Measurements from ENCODE around the gene TSEN15. TPM values are rescaled to one million over a fixed set of nuclear protein-coding genes. Genes with fewer than 3 reads are reported as not detected.

Gene TSEN15
- total RNA-seq, 1 experiment from 2014 or later = 38.5 TPM

- Histone ChIP-seq H3K4me3 (ENCODE audit: insufficient read depth, low read depth, low read length) (no peak overlapping the region), H3K36me3 (replicated peaks; ENCODE audit: control insufficient read depth, insufficient read depth, low read length) (no peaks in the 10 kb centered on the region), H3K27me3 (ENCODE audit: control insufficient read depth, insufficient read depth, low read length) (peaks cover 6% of the 10 kb centered on the region)
- no peak for DNase-seq
These were observed 28.9 kb upstream of the TSEN15 start for GRCh38 chr1:184022668-184023067.

GRCh38 chr1:184023171-184023570, 28.4 kb upstream of the TSEN15 start:
- no peaks in the 10 kb centered on the region for H3K36me3 ChIP-seq (replicated peaks; ENCODE audit: control insufficient read depth, insufficient read depth, low read length)
- DNase-seq = no peak
- peaks cover 6% of the 10 kb centered on the region for H3K27me3 ChIP-seq (ENCODE audit: control insufficient read depth, insufficient read depth, low read length)
- no peak overlapping the region for H3K4me3 ChIP-seq (ENCODE audit: insufficient read depth, low read depth, low read length)

DNA sequence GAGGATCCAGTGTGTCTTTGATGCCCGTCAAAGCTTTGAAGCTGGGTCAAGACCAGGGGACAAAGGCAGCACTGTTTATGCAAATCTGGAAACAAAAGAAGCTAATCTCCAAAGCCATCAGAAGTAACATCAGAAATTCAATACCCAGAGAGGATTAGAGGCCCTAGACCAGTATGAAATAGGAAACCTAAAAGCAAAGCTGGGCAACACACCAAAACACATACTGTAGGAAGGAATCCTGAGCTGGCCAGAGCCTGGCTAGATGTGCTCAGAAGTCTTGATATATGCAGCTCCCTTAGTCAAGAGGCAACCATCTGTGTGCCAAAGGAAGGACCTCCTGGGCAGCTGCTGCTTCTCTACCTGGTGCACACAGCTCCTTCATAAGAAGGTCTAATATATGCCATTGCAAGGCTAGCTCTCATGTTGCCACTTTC, 26.3 kb upstream of the TSEN15 start:
- Histone ChIP-seq H3K4me3 (ENCODE audit: insufficient read depth, low read depth, low read length) (no peak overlapping the region), H3K27me3 (ENCODE audit: control insufficient read depth, insufficient read depth, low read length) (peaks cover 6% of the 10 kb centered on the region), H3K36me3 (replicated peaks; ENCODE audit: control insufficient read depth, insufficient read depth, low read length) (no peaks in the 10 kb centered on the region)
- DNase-seq = peak; percentile 9

DNA sequence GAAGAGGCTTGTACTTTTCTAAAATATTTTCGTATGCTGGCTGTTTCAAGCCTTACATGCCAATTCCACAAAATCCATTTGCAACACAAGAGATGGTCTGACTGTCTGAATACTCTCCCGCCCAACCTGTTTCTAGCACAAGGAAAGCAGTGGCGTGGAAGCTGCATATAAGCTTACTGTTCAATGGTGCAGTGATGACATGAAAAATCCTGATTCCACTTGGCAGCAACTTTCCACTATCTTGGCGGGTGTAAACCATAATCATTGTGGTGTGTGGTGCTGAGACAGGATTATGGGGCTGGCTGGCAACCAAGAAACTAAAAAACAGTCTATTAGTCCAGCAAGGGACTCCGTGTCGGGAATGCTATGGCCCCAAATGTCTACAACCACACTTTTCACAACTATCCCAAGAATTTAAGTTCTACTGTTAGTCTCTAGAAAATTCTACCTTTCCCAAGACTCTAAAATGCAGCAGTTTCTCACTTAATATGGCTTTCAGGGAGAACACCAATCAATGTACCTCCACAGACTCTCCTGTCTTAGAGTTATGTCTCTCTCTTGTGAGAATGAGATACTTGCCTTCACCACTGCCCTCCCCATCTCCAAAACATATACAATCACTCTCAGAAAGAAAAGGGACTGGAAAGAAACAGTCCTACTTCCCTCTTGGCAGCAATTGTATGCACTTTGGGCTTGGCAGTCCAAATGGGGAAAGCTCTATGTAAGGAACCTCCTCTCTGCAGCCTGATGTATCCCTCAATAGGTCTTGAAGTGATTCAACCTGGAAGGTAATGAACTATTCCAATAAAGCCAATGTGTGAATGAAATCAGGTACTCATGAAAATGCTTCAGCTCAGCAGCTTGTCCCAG, 23.5 kb upstream of the TSEN15 start:
- Histone ChIP-seq H3K27me3 (ENCODE audit: control insufficient read depth, insufficient read depth, low read length) (peaks cover 6% of the 10 kb centered on the region), H3K4me3 (ENCODE audit: insufficient read depth, low read depth, low read length) (no peak overlapping the region), H3K36me3 (replicated peaks; ENCODE audit: control insufficient read depth, insufficient read depth, low read length) (no peaks in the 10 kb centered on the region)
- no peak for DNase-seq

DNA sequence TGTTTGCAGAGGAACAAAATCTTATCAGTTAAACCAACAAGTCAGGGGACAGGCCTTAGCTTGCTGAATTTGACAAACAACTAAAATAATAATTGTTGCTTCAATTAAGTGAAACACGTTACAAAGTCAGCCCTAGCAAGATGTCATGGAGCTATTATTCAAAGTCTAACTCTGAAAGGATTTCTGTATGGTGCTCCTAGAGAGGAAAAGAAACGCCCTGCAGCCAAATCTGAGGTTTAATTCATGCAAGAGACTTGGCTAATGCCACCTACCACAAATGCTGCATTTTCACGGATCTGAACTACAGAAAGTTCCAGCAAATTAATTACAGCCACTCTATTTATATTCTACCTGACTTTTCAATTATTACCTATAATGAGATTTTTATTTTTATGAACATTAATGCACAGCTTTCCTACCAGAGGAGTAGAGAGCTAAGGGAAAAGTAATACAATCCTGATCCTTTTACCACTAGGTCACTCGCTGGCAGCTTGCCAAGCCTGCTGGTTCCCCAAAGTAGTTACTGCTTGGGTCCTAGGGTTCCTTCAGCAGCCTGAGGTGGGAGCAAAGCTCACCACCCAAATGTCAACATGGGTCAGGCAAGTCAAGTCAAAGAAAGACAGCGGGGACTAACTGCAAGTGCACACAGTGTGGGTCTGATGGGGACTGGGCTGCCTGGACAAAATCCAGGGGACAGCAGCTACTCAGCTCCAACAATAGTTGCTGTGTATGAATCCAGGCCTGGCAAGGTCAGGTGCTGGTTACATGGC, 22.5 kb upstream of the TSEN15 start:
- H3K36me3 ChIP-seq (replicated peaks; ENCODE audit: control insufficient read depth, insufficient read depth, low read length) = no peaks in the 10 kb centered on the region
- peaks cover 11% of the 10 kb centered on the region for H3K27me3 ChIP-seq (ENCODE audit: control insufficient read depth, insufficient read depth, low read length)
- H3K4me3 ChIP-seq (ENCODE audit: insufficient read depth, low read depth, low read length) = no peak overlapping the region
- no peak for DNase-seq

GRCh38 chr1:184030433-184031091, 21.0 kb upstream of the TSEN15 start:
- Histone ChIP-seq H3K36me3 (replicated peaks; ENCODE audit: control insufficient read depth, insufficient read depth, low read length) (no peaks in the 10 kb centered on the region), H3K27me3 (ENCODE audit: control insufficient read depth, insufficient read depth, low read length) (peaks cover 20% of the 10 kb centered on the region), H3K4me3 (ENCODE audit: insufficient read depth, low read depth, low read length) (no peak overlapping the region)
- no peak for DNase-seq

GRCh38 chr1:184031092-184031408, 20.5 kb upstream of the TSEN15 start:
- H3K27me3 ChIP-seq (ENCODE audit: control insufficient read depth, insufficient read depth, low read length) = peaks cover 24% of the 10 kb centered on the region
- no peak overlapping the region for H3K4me3 ChIP-seq (ENCODE audit: insufficient read depth, low read depth, low read length)
- no peak for DNase-seq
- no peaks in the 10 kb centered on the region for H3K36me3 ChIP-seq (replicated peaks; ENCODE audit: control insufficient read depth, insufficient read depth, low read length)

DNA sequence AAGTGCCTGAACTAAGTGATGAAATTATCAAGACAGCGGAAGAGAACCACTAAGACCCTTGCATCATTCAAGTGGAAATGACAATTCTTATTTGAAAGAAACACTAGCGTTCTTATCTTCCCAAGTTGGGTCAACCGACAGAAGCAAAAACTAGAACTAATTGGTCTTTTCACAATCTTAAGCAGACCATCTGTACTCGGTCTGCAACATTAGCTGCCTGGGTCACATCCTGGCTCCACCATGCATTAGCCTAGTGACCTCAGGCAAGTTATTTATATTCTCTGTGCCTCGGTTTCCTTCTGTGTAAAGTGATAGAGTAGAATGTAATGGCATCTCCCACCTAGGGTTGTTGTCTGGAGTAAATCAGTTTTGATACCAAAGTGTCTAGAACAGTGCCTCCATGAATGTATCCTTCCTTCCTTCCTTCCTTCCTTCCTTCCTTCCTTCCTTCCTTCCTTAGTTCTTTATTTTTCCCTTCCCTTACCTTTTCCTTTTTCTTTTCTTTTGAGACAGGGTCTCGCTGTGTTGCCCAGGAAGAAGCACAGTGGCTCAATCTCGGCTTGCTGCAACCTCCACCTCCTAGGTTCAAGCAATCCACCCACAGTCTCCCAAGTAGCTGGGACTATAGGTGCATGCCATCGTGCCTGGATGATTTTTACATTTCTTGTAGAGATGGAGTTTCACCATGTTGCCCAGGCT, 20.0 kb upstream of the TSEN15 start:
- Histone ChIP-seq H3K36me3 (replicated peaks; ENCODE audit: control insufficient read depth, insufficient read depth, low read length) (no peaks in the 10 kb centered on the region), H3K27me3 (ENCODE audit: control insufficient read depth, insufficient read depth, low read length) (peaks cover 27% of the 10 kb centered on the region), H3K4me3 (ENCODE audit: insufficient read depth, low read depth, low read length) (no peak overlapping the region)
- no peak for DNase-seq

DNA sequence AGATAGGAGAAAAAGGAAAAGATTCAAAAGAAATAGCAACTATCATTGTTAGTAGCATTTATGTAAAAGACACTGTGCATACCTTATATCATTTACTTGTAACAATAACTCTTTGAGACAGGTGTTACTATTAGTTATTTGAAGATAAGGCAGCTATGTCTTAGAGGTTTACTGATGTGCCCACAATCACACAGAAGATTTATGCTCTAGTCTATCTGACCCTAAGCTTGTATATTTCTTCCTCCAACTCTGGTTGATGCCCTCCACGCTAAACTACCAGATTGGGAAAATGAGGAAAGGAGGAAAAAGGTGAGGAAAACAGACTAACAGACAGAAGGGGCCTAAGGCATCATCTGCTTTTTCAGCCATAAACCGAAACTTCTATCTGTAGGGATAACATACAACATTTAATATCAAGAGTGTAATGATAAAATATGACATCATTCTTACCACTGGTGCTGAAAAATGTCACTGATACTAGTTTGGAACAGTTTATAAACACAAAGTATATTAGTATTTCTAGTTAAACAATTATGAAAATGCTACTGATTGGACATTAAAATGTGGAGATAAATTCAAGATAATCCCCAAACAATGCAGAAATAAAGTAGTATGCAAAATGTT, 19.1 kb upstream of the TSEN15 start:
- no peak for DNase-seq
- no peaks in the 10 kb centered on the region for H3K36me3 ChIP-seq (replicated peaks; ENCODE audit: control insufficient read depth, insufficient read depth, low read length)
- H3K27me3 ChIP-seq (ENCODE audit: control insufficient read depth, insufficient read depth, low read length) = peaks cover 34% of the 10 kb centered on the region
- no peak overlapping the region for H3K4me3 ChIP-seq (ENCODE audit: insufficient read depth, low read depth, low read length)

- no peak for DNase-seq
- Histone ChIP-seq H3K36me3 (replicated peaks; ENCODE audit: control insufficient read depth, insufficient read depth, low read length) (no peaks in the 10 kb centered on the region), H3K27me3 (ENCODE audit: control insufficient read depth, insufficient read depth, low read length) (peaks cover 40% of the 10 kb centered on the region), H3K4me3 (ENCODE audit: insufficient read depth, low read depth, low read length) (no peak overlapping the region)
These were observed 18.6 kb upstream of the TSEN15 start for GRCh38 chr1:184032930-184033418.

- peaks cover 47% of the 10 kb centered on the region for H3K27me3 ChIP-seq (ENCODE audit: control insufficient read depth, insufficient read depth, low read length)
- H3K36me3 ChIP-seq (replicated peaks; ENCODE audit: control insufficient read depth, insufficient read depth, low read length) = no peaks in the 10 kb centered on the region
- no peak overlapping the region for H3K4me3 ChIP-seq (ENCODE audit: insufficient read depth, low read depth, low read length)
- no peak for DNase-seq
These were observed 17.8 kb upstream of the TSEN15 start for GRCh38 chr1:184033711-184034167.

DNA sequence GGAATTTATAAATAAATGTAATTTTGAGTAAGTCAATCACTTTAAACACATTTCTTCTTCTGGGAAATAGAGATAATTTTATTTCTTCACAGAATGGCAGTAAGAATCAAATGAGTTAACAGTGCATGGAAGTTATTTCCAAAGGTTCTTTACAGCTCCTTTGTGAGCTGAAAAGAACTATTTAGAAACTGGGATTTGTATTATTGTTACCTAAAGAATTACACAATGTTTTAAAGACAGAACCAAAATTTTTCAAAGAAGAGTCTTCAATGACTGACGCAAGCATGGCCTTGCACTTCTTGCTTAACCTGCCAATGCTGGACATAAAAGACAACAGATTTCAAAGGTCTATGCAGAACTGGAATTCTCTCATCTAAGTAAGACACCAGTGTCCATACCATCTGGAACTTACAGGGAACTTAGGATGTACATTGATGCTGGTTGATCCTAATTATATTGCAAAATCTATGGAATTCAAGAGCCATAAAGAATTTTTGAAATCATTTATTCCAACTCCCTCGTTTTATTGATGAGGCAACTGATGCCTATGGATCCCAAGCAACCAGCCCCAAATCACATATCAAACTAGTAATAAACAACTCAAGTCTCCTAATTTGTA, 16.7 kb upstream of the TSEN15 start:
- Histone ChIP-seq H3K4me3 (ENCODE audit: insufficient read depth, low read depth, low read length) (no peak overlapping the region), H3K36me3 (replicated peaks; ENCODE audit: control insufficient read depth, insufficient read depth, low read length) (no peaks in the 10 kb centered on the region), H3K27me3 (ENCODE audit: control insufficient read depth, insufficient read depth, low read length) (peaks cover 56% of the 10 kb centered on the region)
- no peak for DNase-seq

DNA sequence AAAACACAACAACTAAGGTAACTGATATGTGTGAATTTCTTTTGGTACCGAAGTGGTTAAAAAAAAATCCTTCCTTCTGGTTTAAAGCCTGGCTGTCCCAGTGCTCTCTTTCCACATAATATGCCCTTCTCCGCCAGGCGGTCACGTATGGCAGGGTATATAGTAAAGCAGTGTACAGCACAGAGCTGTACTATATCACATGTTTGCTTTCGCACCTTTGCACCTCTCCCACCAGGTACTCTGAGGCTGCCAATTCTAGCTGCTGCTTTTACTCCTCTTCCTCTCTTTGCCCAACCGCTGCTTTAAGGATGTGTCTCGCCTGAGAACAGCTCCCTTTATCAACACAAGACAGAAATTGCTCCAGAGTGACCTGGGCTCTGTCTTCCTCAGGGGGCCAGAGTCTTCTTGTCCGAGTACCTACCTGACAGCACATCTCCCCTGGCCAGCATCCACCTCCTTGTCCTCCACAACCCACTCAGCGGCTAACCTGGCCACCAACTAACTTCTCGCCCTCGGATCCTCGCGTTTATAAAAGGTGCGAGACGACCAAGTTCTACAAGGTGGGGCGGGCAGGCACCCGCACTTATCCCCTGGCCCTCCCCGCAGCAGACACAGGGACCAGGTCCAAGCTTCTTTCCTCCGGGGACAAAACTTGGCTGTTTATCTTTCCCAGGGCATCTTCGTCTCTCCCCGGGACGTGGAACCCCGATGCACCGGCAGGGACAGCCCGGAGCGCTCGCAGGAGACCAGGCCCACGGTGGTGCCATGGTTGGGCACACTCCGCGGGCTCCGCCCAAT, 15.6 kb upstream of the TSEN15 start:
- Histone ChIP-seq H3K27me3 (ENCODE audit: control insufficient read depth, insufficient read depth, low read length) (peaks cover 56% of the 10 kb centered on the region), H3K36me3 (replicated peaks; ENCODE audit: control insufficient read depth, insufficient read depth, low read length) (no peaks in the 10 kb centered on the region), H3K4me3 (ENCODE audit: insufficient read depth, low read depth, low read length) (peak overlapping the region; percentile 67)
- DNase-seq = no peak
